DMS114 treated with DMSO at 0.1 percent for 48 hours (cell line): ENCODE data around the gene WDR64.
"Not testable (repeated sequence)": the region's sequence is repeated elsewhere in the genome, so short reads cannot be mapped to it uniquely, and the experiment has no call there.

Source experiments
- DNase-seq: peaks from one replicate; lab custom pipeline; 2025; ENCODE audit not compliant: unreplicated experiment; lab: John Stamatoyannopoulos, UW

Gene WDR64

DNA sequence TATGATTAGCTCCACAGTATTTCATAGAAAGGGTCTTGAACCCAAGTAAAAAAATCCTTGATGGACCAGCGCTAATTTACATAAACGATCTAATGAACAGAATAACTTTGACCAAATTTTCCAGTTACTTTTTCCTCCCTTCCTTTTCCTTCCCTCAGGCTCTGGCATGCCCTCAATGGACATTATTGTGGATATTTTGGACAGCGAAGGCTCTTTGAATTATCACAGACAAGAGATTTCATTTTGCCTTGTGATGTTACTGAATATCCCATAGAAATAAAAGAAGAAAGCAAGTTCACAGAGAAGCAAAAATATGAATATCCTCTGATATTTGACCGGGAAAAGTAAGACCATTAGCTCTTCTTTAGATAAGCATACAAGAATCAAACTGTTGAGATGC is 135.6 kb downstream of the WDR64 start:
- DNase-seq = no peak

DNA sequence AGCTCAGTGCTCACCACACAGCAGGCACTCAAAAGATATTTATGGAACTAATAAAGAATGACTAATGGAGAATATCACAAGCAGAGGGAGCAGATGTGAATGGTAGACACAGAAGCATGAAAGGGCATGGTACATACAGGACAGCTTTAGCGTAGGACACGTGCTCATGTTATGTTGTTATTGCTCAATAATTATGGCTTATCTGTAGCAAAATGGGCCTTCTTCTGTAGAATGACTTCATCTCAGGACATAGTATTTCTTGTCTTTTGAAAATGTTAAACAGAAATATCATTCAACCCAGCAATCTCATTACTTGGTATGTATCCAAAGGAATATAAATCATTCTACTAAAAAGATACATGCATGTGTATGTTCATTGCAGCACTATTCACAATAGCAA is 137.0 kb downstream of the WDR64 start:
- DNase-seq = no peak

DNA sequence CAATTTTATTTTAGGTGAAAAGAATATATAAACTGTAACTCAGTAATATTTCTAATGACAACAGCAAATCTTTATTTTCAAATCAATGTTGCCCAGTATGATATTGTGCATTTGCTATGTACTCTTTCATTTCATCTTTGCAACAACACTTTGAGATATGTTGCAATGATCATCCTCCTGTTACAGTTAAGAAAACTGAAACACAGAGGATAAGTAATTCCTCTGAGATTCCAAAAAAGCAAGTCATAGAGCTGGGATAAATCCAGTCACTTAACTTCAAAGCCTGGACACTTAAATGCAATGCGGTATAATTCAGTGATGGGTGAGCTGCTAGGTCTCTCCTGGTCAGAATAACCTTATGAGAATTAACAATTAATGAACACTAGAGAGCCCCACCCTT is 147.3 kb downstream of the WDR64 start:
- no peak for DNase-seq

DNA sequence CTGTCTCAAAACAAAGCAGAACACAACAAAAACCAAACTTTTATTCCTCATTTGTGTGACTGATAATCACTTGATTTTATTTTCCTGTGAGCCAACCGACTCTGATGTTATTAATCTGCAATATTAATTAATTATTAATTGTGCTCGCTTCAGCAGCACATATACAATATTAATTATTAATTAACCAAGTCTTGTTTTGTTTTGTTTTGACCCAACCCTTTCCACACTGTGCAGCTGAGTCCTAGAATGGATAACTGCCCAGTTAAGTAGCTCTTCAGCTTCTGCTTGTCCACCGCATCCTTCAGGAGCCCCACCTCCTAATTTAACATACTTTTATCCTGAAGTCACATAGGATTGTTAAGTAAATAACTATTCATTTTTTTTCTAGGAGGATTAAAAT is 148.6 kb downstream of the WDR64 start:
- DNase-seq = no peak

DNA sequence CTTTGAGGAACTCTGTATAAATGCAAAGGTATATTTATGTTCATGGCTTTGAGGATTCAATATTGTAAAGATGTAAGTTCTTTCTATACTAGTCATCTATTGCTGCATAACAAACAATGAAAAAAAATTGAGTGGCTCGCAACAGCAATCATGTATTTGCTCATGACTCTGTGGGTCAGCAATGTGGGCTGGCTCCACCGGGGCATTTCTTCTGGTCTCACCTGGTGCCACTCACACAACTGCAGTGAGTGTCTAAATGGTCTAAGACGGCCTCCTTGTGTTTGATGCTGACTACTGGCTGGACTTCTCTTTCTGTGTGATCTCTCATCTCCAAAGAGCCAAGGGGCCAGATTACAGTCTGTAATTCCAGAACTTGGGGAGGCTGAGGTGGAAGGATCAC is 150.8 kb downstream of the WDR64 start:
- DNase-seq = no peak

DNA sequence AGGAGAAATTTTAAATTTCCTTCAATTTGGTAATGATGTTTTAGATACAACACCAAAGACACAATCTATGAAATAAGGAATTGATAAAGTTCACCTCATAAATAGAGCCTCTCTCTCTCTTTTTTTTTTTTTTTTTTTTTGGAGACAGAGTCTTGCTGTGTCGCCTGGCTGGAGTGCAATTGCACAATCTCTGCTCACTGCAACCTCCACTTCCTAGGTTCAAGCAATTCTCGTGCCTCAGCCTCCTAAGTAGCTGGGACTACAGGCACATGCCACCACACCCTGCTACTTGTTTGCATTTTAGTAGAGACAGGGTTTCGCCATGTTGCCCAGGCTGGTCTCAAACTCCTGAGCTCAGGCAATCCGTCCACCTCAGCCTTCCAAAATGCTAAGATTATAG is 152.6 kb downstream of the WDR64 start:
- not testable (repeated sequence) for DNase-seq

DNA sequence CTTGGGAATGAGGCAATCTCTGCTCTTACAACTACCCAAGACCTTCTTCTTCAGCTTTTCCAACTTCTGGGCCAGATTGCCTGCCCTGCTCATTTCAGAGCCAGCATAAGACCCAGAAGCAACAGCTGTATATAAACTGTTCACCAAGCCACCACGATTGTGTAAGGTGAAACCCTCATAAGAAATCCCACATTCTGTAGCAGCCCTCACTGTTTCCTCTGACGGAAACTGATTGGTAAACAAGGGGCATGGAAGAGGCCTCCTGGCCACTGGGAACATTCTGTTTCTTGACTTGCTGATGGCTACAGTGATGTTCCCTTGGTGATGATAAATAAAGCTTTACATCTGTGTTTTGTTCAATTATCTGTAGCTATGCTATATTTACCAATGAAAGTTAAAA is 156.2 kb downstream of the WDR64 start:
- no peak for DNase-seq

DNA sequence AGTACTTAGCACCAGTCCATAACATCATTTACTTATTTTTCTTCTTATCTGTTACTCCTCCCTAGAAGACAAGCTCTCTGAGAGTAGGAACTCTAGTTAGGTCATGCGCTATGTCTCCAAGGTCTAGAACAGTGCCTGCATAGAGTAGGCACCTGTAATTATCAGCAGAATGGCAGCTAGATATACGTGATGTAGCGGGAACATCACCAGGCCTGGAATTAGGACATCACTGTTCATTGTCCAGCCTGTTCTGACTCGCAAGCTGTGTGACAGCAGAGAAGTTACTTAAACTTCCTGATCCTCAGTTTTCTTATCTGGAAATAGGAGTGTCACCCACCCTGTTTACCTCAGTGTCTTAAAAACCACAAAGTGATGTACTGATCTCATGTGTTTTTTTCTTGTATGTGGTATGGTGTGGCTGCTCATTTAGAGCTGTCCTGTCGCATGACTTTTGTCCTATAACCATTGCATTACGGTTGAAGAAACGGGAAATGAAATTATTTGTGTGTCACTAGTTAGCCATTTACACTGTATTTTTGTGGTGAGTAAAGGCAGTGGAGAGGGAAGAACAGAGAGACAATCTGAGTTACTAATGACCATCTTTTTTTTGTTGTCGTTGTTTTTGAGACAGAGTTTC is 158.8 kb downstream of the WDR64 start:
- no peak for DNase-seq

DNA sequence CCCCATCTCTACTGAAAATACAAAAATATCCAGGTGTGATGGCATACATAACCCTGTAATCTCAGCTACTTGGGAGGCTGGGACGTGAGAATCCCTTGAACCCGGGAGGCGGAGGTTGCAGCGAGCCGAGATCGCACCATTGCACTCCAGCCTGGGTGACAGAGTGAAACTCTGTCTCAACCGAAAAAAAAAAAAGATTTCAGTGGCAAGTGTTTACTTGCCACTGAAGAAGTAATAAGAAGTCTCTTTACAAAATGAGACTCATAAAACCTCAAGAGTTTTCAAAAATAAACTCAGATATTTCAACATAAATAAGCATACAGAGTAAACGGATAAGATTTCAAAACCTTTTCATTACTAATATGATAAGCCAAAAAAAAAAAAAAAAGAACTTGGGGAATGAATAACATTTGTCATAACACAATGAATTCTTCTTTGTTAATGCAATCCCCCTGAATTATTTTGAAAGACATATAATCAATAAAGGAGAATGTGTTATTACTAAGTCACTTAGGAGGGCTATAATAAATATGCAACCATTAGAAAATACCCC is 161.8 kb downstream of the WDR64 start:
- DNase-seq = no peak

DNA sequence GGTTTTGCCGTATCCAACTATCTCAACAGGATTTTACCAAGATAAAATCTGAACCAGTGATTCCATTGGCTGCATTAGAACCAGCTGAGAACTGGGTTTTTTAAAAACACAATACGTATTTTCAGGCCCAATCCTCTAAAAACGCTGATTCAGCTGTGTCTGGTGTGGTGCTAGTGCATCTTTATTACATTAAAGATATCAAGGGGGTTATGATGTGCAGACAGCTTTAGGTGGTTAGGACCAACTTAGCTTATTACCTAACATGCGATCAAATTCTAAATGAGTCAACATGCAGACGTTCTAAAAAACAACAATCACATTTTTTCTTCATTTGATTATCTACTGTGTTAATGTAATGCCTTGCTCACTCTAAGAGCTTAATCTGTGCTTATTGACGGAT is 163.9 kb downstream of the WDR64 start:
- no peak for DNase-seq

DNA sequence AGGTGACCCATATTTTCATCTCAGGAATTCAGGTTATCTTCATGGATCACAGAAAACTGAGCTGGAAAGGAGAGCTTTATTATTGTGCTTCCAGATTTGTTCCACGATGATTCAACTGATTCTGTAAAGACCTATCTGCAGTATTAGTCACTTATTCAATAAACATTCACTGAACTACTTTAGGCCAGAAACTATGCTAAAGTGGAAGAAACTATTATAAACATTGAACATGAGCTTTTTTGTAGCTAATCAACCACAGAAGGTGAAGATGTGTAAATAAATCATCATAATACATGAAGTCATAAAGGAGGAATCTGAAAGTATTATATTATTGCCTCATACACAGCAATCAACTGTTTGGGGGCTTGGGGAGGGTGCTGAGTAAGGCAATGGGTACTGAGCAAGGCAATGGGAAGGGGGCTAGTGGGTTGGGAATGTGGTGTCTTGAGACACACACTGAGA is 165.3 kb downstream of the WDR64 start:
- no peak for DNase-seq

DNA sequence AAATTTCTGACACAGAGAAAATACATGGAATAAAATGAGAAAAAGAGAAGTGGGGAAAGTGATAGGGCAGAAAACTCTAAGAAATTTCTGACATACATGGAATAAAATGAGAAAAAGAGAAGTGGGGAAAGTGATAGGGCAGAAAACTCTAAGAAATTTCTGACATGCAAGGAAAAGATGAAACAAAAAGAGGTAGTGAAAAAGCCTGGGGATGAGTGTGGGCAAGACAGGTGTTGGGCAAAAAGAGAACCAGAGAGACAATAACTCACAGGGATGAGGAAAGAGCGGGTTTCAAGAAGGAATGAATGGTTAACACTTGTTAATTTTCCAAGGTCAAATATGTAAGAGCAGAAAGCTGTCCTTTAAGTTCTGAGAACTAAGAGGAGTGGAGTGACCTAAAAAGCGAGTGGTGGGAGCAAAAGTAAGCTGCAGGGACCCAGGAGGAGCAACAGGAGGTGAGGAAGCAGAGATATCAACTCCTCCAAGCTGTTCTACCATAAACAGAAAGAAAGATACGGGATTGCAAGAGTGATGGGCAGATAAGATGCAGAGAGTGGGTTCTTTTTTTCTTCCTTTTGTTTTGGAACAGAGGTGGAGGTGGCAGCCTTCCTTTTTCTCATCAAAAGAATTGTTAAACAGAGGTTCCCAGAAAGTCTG is 166.0 kb downstream of the WDR64 start:
- DNase-seq = no peak

DNA sequence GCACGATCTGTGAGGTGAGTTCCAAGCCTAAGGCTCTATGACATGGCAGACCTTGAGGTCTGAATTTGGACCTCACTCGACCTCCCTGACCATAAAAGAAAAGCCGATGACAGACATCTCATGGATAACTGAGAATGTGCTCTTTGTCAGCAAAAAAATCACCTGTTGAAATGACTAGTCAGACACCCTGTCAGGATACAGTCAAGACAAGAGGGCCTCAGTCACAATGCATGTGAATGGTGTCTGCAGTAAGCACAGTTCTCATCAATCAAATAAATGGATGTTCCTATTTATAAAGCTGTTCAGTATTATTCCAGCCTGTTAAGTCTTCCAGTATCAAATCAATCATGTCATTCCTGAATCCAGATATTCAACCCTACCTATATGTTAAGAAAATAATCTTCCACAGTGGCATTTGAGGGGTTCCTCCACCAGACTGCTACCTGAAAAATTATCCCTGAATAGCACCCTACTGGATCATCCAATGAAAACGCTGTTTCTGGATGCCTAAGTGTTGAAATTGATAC is 167.3 kb downstream of the WDR64 start:
- DNase-seq = no peak

DNA sequence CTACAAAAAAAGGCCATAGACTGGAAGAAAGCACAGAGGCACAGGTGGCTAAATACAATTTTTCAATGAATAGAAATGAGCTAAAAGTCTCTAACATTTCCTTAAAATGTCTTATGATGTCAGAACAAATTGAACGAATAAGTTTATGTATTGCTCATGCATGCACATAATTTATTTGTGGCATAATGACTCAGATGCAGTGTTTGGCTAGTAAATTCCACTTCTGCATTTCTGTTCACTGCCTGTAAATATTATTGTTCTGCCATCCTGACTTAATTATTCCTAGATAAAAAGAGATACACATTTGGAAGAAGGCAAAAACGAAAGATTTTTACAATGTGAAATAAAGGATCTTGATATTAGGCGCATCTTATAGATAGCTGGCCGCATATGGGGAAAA is 169.3 kb downstream of the WDR64 start:
- no peak for DNase-seq

DNA sequence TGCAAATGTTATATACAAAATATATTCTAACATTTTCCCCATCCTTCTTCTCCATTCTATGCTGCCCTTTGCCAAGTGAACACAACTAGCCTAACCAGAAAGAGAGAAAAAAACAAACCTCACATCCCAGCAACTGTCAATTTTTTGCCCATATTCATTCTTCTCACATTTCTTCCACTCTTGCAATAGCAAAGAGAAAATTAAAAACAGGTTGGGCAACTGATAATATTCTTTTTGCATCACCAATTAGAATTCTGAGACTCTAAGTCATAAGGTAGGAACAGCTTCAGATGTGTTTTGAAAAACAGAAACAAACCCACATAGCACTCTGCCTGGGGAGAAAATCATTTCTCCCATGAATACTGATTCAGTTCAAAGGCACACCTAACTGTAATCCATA is 170.8 kb downstream of the WDR64 start:
- no peak for DNase-seq

DNA sequence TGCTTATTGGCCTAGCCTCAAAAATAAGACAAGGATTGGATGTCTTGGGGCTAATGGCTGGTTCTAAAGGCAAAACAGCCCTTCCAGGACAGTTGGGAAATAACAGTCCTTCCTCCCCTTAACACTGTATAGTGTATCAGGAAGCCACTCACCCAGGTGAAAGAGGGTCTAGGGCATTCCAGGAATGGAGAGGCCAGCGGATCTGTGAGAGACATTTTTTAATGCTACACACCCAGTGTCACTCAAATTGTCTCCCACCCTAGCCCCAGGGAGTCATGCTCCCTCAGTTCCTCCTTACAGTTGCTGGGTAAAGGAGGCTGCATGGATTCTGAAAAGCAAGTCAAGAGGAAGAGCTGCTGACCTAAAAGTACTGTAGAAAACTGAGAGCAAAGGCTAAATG is 171.8 kb downstream of the WDR64 start:
- DNase-seq = no peak

DNA sequence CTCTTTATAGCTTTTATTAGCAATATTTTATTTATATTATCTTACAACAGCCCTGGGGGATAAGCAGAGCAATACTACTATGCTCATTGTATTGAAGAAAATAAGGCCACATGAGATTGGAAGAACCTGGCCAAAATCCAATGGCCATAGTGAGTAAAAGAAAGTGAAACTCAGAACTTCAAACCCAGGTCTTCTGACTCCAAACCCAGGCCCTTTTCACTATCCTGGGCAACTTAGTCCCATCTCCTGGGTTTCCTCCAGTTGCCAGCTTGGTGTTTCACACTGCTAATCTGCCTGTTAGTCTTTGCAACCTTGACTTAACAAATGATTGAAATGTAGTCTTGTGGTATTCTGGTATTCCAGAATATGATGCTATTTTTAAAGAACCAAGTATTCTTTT is 173.5 kb downstream of the WDR64 start:
- DNase-seq = no peak

DNA sequence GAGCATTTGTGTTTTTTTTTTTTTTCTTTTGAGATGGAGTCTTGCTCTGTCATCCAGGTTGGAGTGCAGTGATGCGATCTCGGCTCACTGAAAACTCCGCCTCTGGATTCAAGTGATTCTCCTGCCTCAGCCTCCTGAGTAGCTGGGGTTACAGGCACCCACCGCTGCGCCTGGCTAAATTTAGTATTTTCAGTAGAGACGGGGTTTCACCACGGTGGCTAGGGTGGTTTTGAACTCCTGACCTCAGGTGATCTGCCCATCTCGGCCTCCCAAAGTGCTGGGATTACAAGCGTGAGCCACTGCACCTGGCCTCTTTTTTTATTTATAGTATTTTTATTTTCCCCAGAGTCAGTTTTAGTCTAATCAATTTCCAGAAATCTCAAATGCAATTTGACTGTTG is 174.5 kb downstream of the WDR64 start:
- not testable (repeated sequence) for DNase-seq

DNA sequence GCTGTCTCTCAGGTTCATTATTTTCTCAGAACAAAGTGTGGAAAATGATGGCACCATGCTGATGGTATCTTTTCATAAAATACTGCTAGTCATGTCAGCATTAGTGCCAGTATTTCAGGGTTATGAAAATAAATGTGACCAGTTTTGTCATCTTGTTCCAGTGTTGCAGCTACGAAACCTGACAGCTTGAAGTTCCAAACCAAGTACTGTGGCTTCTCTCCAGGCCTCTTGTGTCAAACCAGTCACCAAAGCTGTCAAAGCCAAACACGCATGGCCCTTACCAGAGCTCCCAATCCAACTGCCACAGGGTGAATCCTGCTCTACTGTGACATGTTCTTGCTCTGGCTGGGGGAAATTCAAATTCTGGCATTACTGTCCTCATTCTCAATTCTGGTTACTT is 175.2 kb downstream of the WDR64 start:
- no peak for DNase-seq

DNA sequence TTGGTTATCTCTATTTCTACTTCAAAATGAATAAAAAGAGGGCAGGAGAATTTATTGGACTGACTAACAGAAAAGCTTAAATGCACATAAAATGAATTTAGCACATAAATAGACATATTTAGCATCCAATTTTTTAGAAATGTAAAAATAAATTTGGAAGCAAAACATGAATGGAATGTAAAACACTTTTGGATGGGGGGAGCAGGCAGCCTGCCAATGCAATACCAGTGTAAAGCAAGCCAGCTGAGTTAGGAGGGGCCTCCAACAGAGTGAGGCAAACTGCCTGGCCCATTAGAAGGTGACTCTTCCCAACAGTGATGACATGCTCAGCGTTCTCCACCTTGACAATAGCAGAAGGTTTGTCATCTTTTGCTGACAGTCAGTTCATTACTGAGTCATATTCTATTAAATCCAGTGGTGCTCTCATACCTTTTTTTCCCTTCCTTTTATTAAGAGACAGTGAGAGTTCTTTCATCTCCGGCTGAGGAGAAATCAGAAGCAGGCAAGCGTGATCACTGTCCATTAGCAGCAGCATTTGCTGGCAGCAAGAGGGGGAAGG is 176.5 kb downstream of the WDR64 start:
- DNase-seq = no peak

DNA sequence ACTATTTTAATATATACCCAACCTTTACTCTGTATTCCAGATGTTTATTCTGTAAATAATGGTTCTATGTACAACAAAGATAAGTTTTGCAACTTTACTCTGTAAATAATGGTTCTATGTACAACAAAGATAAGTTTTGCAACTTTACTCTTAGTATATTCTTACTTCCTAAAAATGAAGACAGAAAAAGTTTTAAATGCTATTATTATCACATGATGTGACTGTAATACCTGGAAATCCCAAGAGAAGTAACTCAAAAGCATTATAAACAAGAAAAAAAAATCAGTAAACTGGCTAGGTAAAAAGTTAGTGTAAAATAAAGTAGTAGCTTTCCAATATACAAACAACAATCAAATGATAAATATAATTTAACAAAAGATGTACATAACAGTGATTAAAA is 177.4 kb downstream of the WDR64 start:
- no peak for DNase-seq

DNA sequence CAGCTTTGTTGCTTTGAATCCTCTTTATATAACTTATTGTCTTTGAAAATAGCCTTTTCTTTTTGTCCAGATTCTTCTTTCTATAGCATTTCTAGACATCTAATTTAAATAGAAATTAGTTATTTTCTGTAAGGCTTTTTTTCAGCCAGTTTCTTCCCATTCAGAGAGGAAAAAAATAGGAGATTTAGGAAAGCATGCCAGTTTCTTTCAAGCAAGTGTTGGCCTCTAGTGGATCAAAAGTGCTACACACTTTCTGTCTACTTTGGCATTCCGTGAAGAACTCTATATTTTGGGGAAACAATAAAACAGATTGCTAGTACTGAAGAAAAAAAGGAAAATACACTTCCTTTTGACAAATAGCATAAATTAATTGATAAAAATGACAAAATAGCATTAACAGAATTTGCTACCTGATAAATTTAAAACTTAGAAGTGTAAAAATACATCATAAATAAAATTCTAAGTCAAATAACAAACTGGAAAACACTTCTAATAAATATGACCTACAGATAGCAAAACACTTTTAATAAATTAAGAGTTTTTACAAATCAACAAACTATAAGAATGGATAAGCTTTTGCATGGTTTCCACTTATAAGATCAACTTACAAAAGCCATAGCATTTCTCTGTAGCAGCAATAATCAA is 182.8 kb downstream of the WDR64 start:
- DNase-seq = peak; percentile 59
